Measurements from ENCODE around the gene KCNQ1. TPM values are rescaled to one million over a fixed set of nuclear protein-coding genes. Genes with fewer than 3 reads are reported as not detected.
A peak's percentile ranks its signal among the peaks of the same experiment; 100 is the strongest.

The KCNQ1 gene
- total RNA-seq, 1 experiment from 2014 or later: 2.5 TPM

GRCh38 chr11:2889362-2890273, 444.8 kb downstream of the KCNQ1 start (continued):
- no peak for TF ChIP-seq TEAD4 (CRISPR knock-in tag; IDR thresholded peaks at IDR 0.05)
- TF ChIP-seq IRF2 (CRISPR knock-in tag; IDR thresholded peaks at IDR 0.05; ENCODE audit: borderline replicate concordance, low read depth): no peak
- no peak for TF ChIP-seq FOXJ3 (CRISPR knock-in tag; IDR thresholded peaks at IDR 0.05; ENCODE audit: borderline replicate concordance)
- TF ChIP-seq SMAD4 (CRISPR knock-in tag; IDR thresholded peaks at IDR 0.05): no peak
- TF ChIP-seq HMGA2 (CRISPR knock-in tag; IDR thresholded peaks at IDR 0.05): no peak
- TF ChIP-seq ZNF317 (CRISPR knock-in tag; IDR thresholded peaks at IDR 0.05; ENCODE audit: borderline replicate concordance, low read depth): no peak

DNA sequence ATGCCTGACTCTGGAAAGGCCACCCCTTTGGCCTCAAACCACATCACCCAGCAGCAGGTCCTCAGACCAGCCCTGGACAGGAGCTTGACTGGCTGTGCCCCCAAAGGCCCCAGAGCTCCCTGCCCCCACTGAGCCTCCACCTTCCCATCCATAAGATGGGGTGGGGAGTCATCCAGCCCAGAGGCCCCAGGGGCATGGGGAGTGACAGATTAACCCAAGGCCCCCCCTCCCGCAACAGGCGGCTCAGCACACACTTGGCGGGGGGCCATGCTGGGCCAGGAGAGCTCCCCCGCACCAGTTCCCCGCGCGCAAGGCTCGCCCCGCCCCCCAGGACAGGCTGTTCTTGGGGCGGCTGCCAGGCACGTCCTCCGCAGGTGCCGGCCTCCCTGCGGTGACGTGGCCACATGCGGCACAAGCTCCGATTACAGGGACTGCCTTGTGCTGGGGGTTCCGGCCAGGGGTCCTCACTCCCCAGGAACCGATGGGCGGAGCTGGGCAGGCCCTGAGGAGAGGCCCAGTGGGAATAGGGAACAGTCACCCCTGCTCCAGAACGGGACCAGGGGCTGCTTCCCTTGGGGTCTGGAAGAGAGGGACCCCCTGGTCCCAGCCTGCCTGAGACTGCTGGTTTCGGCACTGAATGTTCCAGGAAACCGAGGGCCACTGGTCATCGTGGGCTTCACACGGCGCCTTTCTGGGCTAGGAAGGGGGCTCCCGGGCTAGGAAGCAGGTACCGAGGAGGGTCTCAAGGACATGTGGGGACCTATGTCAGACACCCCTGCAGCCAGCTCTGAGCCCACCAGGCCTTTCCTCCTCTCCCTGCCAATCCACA, 445.9 kb downstream of the KCNQ1 start:
- Mint-ChIP-seq H3K4me3 (no peak overlapping the region), H3K4me1 (peaks cover 21% of the 10 kb centered on the region), H3K36me3 (no peaks in the 10 kb centered on the region), H3K27ac (no peak overlapping the region), H3K9me3 (peaks cover 4% of the 10 kb centered on the region; the same call in 1 of the 2 replicates), H3K27me3 (ENCODE audit: low read depth) (peaks cover 55% of the 10 kb centered on the region)
- ChIA-PET CTCF (interaction anchor here (0.6 to 12.8 kb wide), 28 partner anchors 8 to 586 kb away, joined by 3 to 369 read pairs (median 4); partner anchors contain the start of genes PHLDA2 and TSSC4), POLR2A (no interaction called here)
- no peak for DNase-seq (ENCODE audit: low spot score)
- TF ChIP-seq ZNF512 (CRISPR knock-in tag; IDR thresholded peaks at IDR 0.05; ENCODE audit: borderline replicate concordance): no peak
- peak; percentile 74; the same call in 1 of the 2 replicates for TF ChIP-seq ZNF423 (CRISPR knock-in tag; IDR thresholded peaks at IDR 0.05)
- TF ChIP-seq FOXP1 (CRISPR knock-in tag; IDR thresholded peaks at IDR 0.05; ENCODE audit: borderline replicate concordance): 0 out of 2 replicates have a peak, but pooled peaks have one; percentile 48
- no peak for ATAC-seq

- peak; percentile 57 for DNase-seq (ENCODE audit: low spot score)
- no peaks in the 10 kb centered on the region for H3K36me3 Mint-ChIP-seq
- H3K27ac Mint-ChIP-seq: no peak overlapping the region
- peaks cover 19% of the 10 kb centered on the region for H3K4me1 Mint-ChIP-seq
- CTCF ChIA-PET: interaction anchor here (0.7 to 12.8 kb wide), 63 partner anchors 9 to 705 kb away, joined by 3 to 369 read pairs (median 4); partner anchors contain the start of genes CARS1, KCNQ1, PHLDA2 and TSSC4
- H3K27me3 Mint-ChIP-seq (ENCODE audit: low read depth): peaks cover 60% of the 10 kb centered on the region
- TF ChIP-seq FOXP1 (CRISPR knock-in tag; IDR thresholded peaks at IDR 0.05; ENCODE audit: borderline replicate concordance) (0 out of 2 replicates have a peak, but pooled peaks have one; percentile 4), NFE2L1 (CRISPR knock-in tag; IDR thresholded peaks at IDR 0.05) (peak; percentile 5; the same call in 1 of the 2 replicates), ZMAT4 (CRISPR knock-in tag; IDR thresholded peaks at IDR 0.05) (no peak), ZNF512 (CRISPR knock-in tag; IDR thresholded peaks at IDR 0.05; ENCODE audit: borderline replicate concordance) (no peak)
- H3K4me3 Mint-ChIP-seq: peak overlapping the region; percentile 49
- ATAC-seq: no peak
- peaks cover 6% of the 10 kb centered on the region; the same call in 1 of the 2 replicates for H3K9me3 Mint-ChIP-seq
- POLR2A ChIA-PET: interaction anchor here (1.0 to 2.0 kb wide), 4 partner anchors 11 to 358 kb away, joined by 3 to 13 read pairs (median 10); partner anchors contain the start of gene PHLDA2
Observed at GRCh38 chr11:2891326-2892214, 446.8 kb downstream of the KCNQ1 start.

Measured in WTC11 (cell line).